ENCODE measurements around the gene MAN2B1. TPM values are rescaled to one million over a fixed set of nuclear protein-coding genes. Genes with fewer than 3 reads are reported as not detected.
A peak's percentile ranks its signal among the peaks of the same experiment; 100 is the strongest.

Gene MAN2B1
- total and polyA plus RNA-seq, 2 donors (not counting 1 experiment from before 2014, with no cell fraction given) = 30.7 to 36.0 TPM

DNA sequence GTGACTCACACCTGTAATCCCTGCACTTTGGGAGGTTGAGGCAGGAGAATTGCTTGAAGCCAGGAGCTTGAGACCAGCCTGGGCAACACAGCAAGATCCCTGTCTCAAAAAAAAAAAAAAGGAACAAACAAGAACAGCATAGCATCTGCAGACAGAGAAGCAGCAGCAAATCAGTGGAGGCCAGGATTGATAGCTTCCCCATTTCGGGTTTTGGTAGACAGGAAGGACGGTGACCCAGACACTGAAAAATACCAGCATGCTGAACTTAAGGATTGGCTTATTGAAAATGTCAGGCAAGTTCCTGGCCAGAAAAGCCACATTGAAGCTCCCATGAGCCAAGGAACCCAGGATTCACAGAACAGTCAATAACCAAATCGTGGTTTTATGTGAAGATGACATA lies 58.9 kb downstream of the MAN2B1 start:
- no peaks in the 10 kb centered on the region for H3K9me3 ChIP-seq (ENCODE audit: control insufficient read depth, insufficient read depth, low read depth, low read length)
- H4K20me1 ChIP-seq (ENCODE audit: control insufficient read depth, extremely low read depth, insufficient read depth, low read length) = no peaks in the 10 kb centered on the region

DNA sequence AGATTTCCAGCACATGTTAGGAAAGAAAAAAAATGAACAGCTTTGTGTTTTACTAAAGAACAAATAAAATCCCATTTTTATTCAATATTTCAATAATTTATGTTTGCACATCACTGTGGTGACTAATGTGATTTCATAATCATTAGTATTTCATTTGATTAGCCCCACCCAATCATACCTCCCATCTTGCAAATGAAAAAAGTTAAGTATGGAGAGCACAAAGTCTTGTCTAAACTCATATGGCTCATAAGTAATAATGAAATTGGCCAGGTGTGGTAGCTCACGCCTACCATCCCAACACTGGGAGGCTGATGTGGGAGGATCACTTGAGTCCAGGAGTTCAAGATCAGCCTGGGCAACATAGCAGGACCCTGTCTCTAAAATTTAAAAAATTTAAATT lies 59.7 kb downstream of the MAN2B1 start:
- Histone ChIP-seq H3K79me2 (ENCODE audit: control insufficient read depth, insufficient read depth, low read length) (peaks cover 12% of the 10 kb centered on the region), H2AFZ (ENCODE audit: low read length) (no peak overlapping the region), H3K27ac (ENCODE audit: insufficient read depth, low read length) (no peak overlapping the region), H3K36me3 (ENCODE audit: control insufficient read depth, insufficient read depth, low read length) (peaks cover 2% of the 10 kb centered on the region), H3K4me2 (ENCODE audit: extremely low read depth, insufficient read depth, low read length) (no peak overlapping the region), H3K27me3 (ENCODE audit: control insufficient read depth, insufficient read depth, low read length) (no peaks in the 10 kb centered on the region), H3K9me3 (ENCODE audit: control insufficient read depth, insufficient read depth, low read depth, low read length) (no peaks in the 10 kb centered on the region), H3K4me1 (ENCODE audit: control insufficient read depth, extremely low read depth, insufficient read depth, low read length) (peaks cover 2% of the 10 kb centered on the region), H3K9ac (ENCODE audit: insufficient read depth, low read length) (no peak overlapping the region), H4K20me1 (ENCODE audit: control insufficient read depth, extremely low read depth, insufficient read depth, low read length) (no peaks in the 10 kb centered on the region), H3K4me3 (replicated peaks in 1 of 4; ENCODE audit: control extremely low read depth in 1 of 4, insufficient read depth in 1 of 4, low read depth in 3 of 4, low read length in 4 of 4) (no peak overlapping the region)
- TF ChIP-seq, protein P1, sequence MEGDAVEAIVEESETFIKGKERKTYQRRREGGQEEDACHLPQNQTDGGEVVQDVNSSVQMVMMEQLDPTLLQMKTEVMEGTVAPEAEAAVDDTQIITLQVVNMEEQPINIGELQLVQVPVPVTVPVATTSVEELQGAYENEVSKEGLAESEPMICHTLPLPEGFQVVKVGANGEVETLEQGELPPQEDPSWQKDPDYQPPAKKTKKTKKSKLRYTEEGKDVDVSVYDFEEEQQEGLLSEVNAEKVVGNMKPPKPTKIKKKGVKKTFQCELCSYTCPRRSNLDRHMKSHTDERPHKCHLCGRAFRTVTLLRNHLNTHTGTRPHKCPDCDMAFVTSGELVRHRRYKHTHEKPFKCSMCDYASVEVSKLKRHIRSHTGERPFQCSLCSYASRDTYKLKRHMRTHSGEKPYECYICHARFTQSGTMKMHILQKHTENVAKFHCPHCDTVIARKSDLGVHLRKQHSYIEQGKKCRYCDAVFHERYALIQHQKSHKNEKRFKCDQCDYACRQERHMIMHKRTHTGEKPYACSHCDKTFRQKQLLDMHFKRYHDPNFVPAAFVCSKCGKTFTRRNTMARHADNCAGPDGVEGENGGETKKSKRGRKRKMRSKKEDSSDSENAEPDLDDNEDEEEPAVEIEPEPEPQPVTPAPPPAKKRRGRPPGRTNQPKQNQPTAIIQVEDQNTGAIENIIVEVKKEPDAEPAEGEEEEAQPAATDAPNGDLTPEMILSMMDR (conservative IDR thresholded peaks at IDR 0.05 in 1 of 2, IDR thresholded peaks at IDR 0.05 in 1 of 2; ENCODE audit: low read depth in 1 of 2, low read length in 2 of 2) = no peak
- no peak for TF ChIP-seq EZH2 (IDR thresholded peaks at IDR 0.05; ENCODE audit: low read length, missing control alignments)
- no peak for DNase-seq (ENCODE audit: low read depth in 2 of 2)

More for the DNA sequence above, 58.9 kb downstream of the MAN2B1 start:
- peaks cover 2% of the 10 kb centered on the region for H3K36me3 ChIP-seq (ENCODE audit: control insufficient read depth, insufficient read depth, low read length)
- no peak overlapping the region for H3K4me2 ChIP-seq (ENCODE audit: extremely low read depth, insufficient read depth, low read length)
- peaks cover 2% of the 10 kb centered on the region for H3K4me1 ChIP-seq (ENCODE audit: control insufficient read depth, extremely low read depth, insufficient read depth, low read length)
- no peak for DNase-seq (ENCODE audit: low read depth in 2 of 2)
- no peak overlapping the region for H3K4me3 ChIP-seq (replicated peaks in 1 of 4; ENCODE audit: control extremely low read depth in 1 of 4, insufficient read depth in 1 of 4, low read depth in 3 of 4, low read length in 4 of 4)
- H3K9ac ChIP-seq (ENCODE audit: insufficient read depth, low read length) = no peak overlapping the region
- no peak overlapping the region for H2AFZ ChIP-seq (ENCODE audit: low read length)
- peaks cover 18% of the 10 kb centered on the region for H3K79me2 ChIP-seq (ENCODE audit: control insufficient read depth, insufficient read depth, low read length)
- TF ChIP-seq EZH2 (IDR thresholded peaks at IDR 0.05; ENCODE audit: low read length, missing control alignments) = no peak
- TF ChIP-seq, protein P1 (conservative IDR thresholded peaks at IDR 0.05 in 1 of 2, IDR thresholded peaks at IDR 0.05 in 1 of 2; ENCODE audit: low read depth in 1 of 2, low read length in 2 of 2) = no peak
- no peaks in the 10 kb centered on the region for H3K27me3 ChIP-seq (ENCODE audit: control insufficient read depth, insufficient read depth, low read length)
- no peak overlapping the region for H3K27ac ChIP-seq (ENCODE audit: insufficient read depth, low read length)

DNA sequence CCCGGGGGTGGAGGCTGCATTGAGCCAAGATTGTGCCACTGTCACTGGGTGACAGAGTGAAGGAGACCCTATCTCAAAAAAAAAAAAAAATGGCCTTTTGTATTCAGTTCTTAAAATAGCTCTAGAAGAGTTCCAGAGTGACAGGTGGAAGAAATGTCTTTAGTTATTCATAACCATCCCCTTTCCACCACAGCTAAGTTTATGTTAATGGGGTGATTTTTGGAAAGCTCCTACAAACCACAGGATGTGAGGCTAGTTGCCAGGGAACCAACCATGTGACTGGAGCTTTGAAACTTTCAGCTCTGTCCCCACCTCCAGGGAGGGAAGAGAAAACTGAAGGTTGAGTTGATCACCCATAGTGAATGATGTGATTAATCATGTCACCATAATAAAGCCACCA lies 62.8 kb downstream of the MAN2B1 start:
- TF ChIP-seq EZH2 (IDR thresholded peaks at IDR 0.05; ENCODE audit: low read length, missing control alignments) = no peak
- TF ChIP-seq, protein P1 (conservative IDR thresholded peaks at IDR 0.05 in 1 of 2, IDR thresholded peaks at IDR 0.05 in 1 of 2; ENCODE audit: low read depth in 1 of 2, low read length in 2 of 2) = no peak
- no peak overlapping the region for H3K9ac ChIP-seq (ENCODE audit: insufficient read depth, low read length)
- no peaks in the 10 kb centered on the region for H4K20me1 ChIP-seq (ENCODE audit: control insufficient read depth, extremely low read depth, insufficient read depth, low read length)
- no peak overlapping the region for H3K4me2 ChIP-seq (ENCODE audit: extremely low read depth, insufficient read depth, low read length)
- H3K27ac ChIP-seq (ENCODE audit: insufficient read depth, low read length) = no peak overlapping the region
- peak; percentile 66 to 83 for DNase-seq (ENCODE audit: low read depth in 2 of 2)
- H3K79me2 ChIP-seq (ENCODE audit: control insufficient read depth, insufficient read depth, low read length) = no peaks in the 10 kb centered on the region
- no peak overlapping the region for H2AFZ ChIP-seq (ENCODE audit: low read length)
- H3K36me3 ChIP-seq (ENCODE audit: control insufficient read depth, insufficient read depth, low read length) = peaks cover under 1% of the 10 kb centered on the region
- peaks cover 2% of the 10 kb centered on the region for H3K4me1 ChIP-seq (ENCODE audit: control insufficient read depth, extremely low read depth, insufficient read depth, low read length)
- no peaks in the 10 kb centered on the region for H3K9me3 ChIP-seq (ENCODE audit: control insufficient read depth, insufficient read depth, low read depth, low read length)
- no peak overlapping the region for H3K4me3 ChIP-seq (replicated peaks in 1 of 4; ENCODE audit: control extremely low read depth in 1 of 4, insufficient read depth in 1 of 4, low read depth in 3 of 4, low read length in 4 of 4)
- no peaks in the 10 kb centered on the region for H3K27me3 ChIP-seq (ENCODE audit: control insufficient read depth, insufficient read depth, low read length)

Data from fibroblast of lung (primary cell).